ENCODE data around the gene ESRRG. TPM values are rescaled to one million over a fixed set of nuclear protein-coding genes. Genes with fewer than 3 reads are reported as not detected.

Gene ESRRG
- total and polyA plus RNA-seq, 2 donors (not counting 1 experiment from before 2014, with no cell fraction given), result 0.06 TPM; not detected in 1

DNA sequence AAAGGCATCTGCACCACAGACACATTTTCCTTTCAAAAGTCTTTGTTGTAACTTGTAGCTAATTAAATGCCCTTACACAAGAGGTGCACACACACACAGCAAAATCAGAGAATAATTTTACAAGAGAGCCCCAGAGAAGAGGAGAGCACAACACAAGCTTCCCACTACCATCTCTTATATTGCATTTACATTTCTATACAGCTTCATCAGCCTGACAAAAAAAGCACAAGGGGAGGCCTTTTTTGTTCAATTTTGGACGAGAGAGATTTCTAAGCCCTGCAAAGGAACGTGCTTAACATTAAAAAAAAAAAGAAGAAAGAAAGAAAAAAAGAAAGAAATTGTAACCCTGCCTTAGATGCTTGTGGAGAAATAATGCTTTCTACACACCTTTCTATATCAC lies 17.1 kb upstream of the ESRRG start:
- Mint-ChIP-seq H3K27me3 (no peaks in the 10 kb centered on the region), H3K4me1 (no peaks in the 10 kb centered on the region), H3K9me3 (ENCODE audit: insufficient read depth) (no peaks in the 10 kb centered on the region), H3K27ac (no peak overlapping the region), H3K4me3 (no peak overlapping the region)
- Histone ChIP-seq H3K79me2 (ENCODE audit: control insufficient read depth, insufficient read depth, low read length) (no peaks in the 10 kb centered on the region), H3K27me3 (replicated peaks in 1 of 4; ENCODE audit: control extremely low read depth in 1 of 4, control insufficient read depth in 3 of 4, insufficient read depth in 4 of 4, low read length in 3 of 4) (no peaks in the 10 kb centered on the region), H3K4me2 (replicated peaks; ENCODE audit: low read depth, low read length, poor library complexity, severe bottlenecking) (no peak overlapping the region), H3K36me3 (replicated peaks in 1 of 2; ENCODE audit: control extremely low read depth in 1 of 2, control insufficient read depth in 1 of 2, extremely low read depth in 1 of 2, insufficient read depth in 2 of 2, low read length in 1 of 2) (no peaks in the 10 kb centered on the region), H4K20me1 (ENCODE audit: control insufficient read depth, insufficient read depth, low read length, poor library complexity, severe bottlenecking) (no peaks in the 10 kb centered on the region), H2AFZ (ENCODE audit: insufficient read depth, low read depth, low read length, poor library complexity, severe bottlenecking) (no peak overlapping the region), H3K4me3 (ENCODE audit: control extremely low read depth in 1 of 5, extremely low read depth in 1 of 5, insufficient read depth in 1 of 5, low read depth in 2 of 5, low read length in 4 of 5) (no peak overlapping the region), H3K4me1 (ENCODE audit: control insufficient read depth in 2 of 2, insufficient read depth in 2 of 2, low read length in 2 of 2) (no peaks in the 10 kb centered on the region), H3K9me3 (ENCODE audit: control extremely low read depth in 1 of 3, control insufficient read depth in 2 of 3, insufficient read depth in 1 of 3, low read length in 2 of 3) (no peaks in the 10 kb centered on the region), H3K27ac (ENCODE audit: low read length in 2 of 2) (no peak overlapping the region), H3K9ac (ENCODE audit: low read length) (no peak overlapping the region)
- intact Hi-C loops (cut with micrococcal nuclease), result no loop called here
- DNase-seq (no peak), ATAC-seq (ENCODE audit: low read depth) (no peak)
- ChIA-PET POLR2A (no interaction called here), CTCF (no interaction called here)
- TF ChIP-seq, protein P1, sequence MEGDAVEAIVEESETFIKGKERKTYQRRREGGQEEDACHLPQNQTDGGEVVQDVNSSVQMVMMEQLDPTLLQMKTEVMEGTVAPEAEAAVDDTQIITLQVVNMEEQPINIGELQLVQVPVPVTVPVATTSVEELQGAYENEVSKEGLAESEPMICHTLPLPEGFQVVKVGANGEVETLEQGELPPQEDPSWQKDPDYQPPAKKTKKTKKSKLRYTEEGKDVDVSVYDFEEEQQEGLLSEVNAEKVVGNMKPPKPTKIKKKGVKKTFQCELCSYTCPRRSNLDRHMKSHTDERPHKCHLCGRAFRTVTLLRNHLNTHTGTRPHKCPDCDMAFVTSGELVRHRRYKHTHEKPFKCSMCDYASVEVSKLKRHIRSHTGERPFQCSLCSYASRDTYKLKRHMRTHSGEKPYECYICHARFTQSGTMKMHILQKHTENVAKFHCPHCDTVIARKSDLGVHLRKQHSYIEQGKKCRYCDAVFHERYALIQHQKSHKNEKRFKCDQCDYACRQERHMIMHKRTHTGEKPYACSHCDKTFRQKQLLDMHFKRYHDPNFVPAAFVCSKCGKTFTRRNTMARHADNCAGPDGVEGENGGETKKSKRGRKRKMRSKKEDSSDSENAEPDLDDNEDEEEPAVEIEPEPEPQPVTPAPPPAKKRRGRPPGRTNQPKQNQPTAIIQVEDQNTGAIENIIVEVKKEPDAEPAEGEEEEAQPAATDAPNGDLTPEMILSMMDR (IDR thresholded peaks at IDR 0.05), result no peak
- TF ChIP-seq EZH2 (IDR thresholded peaks at IDR 0.05; ENCODE audit: borderline replicate concordance, insufficient read depth, low read depth, low read length, poor library complexity, severe bottlenecking), result no peak
- no CpG with 5 or more reads among the region's 2 CpGs for WGBS (ENCODE audit: insufficient coverage)

DNA sequence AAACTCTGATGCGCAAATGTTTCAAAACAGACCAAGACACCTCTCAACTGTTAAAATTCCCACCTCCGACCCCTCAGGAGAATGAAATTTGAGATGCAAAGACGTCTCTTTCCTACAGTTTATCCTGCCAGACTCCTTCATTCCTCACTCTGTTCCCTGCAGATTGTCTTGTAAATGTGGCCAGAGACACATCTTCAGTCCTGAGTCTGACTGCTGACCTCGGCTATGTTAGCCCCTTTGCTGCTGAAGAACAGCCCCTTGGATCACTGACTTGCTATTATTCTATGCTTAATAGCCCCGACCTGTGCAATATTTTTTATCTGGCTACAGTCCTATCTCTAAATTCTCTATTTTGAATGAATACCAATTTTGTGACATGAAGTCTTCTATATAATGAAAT lies 16.6 kb upstream of the ESRRG start:
- no peaks in the 10 kb centered on the region for H3K9me3 ChIP-seq (ENCODE audit: control extremely low read depth in 1 of 3, control insufficient read depth in 2 of 3, insufficient read depth in 1 of 3, low read length in 2 of 3)
- H3K4me2 ChIP-seq (replicated peaks; ENCODE audit: low read depth, low read length, poor library complexity, severe bottlenecking), result no peak overlapping the region
- no peaks in the 10 kb centered on the region for H4K20me1 ChIP-seq (ENCODE audit: control insufficient read depth, insufficient read depth, low read length, poor library complexity, severe bottlenecking)
- H3K36me3 ChIP-seq (replicated peaks in 1 of 2; ENCODE audit: control extremely low read depth in 1 of 2, control insufficient read depth in 1 of 2, extremely low read depth in 1 of 2, insufficient read depth in 2 of 2, low read length in 1 of 2), result no peaks in the 10 kb centered on the region
- no peak overlapping the region for H2AFZ ChIP-seq (ENCODE audit: insufficient read depth, low read depth, low read length, poor library complexity, severe bottlenecking)
- H3K27me3 ChIP-seq (replicated peaks in 1 of 4; ENCODE audit: control extremely low read depth in 1 of 4, control insufficient read depth in 3 of 4, insufficient read depth in 4 of 4, low read length in 3 of 4), result no peaks in the 10 kb centered on the region
- no peak for DNase-seq
- H3K9ac ChIP-seq (ENCODE audit: low read length), result no peak overlapping the region
- Mint-ChIP-seq H3K4me3 (no peak overlapping the region), H3K27me3 (no peaks in the 10 kb centered on the region), H3K4me1 (no peaks in the 10 kb centered on the region), H3K9me3 (ENCODE audit: insufficient read depth) (no peaks in the 10 kb centered on the region), H3K27ac (no peak overlapping the region)
- WGBS (ENCODE audit: insufficient coverage), result 58% methylated on average over 4 of the region's 5 CpGs
- H3K4me1 ChIP-seq (ENCODE audit: control insufficient read depth in 2 of 2, insufficient read depth in 2 of 2, low read length in 2 of 2), result no peaks in the 10 kb centered on the region
- ChIA-PET CTCF (no interaction called here), POLR2A (no interaction called here)
- H3K4me3 ChIP-seq (ENCODE audit: control extremely low read depth in 1 of 5, extremely low read depth in 1 of 5, insufficient read depth in 1 of 5, low read depth in 2 of 5, low read length in 4 of 5), result no peak overlapping the region
- H3K27ac ChIP-seq (ENCODE audit: low read length in 2 of 2), result no peak overlapping the region
- no peak for TF ChIP-seq EZH2 (IDR thresholded peaks at IDR 0.05; ENCODE audit: borderline replicate concordance, insufficient read depth, low read depth, low read length, poor library complexity, severe bottlenecking)
- TF ChIP-seq, protein P1 (IDR thresholded peaks at IDR 0.05), result no peak
- intact Hi-C loops (cut with micrococcal nuclease), result no loop called here
- H3K79me2 ChIP-seq (ENCODE audit: control insufficient read depth, insufficient read depth, low read length), result no peaks in the 10 kb centered on the region
- no peak for ATAC-seq (ENCODE audit: low read depth)
